Body of pancreas (tissue), 4 donors: ENCODE results near the gene GOLT1A. TPM values are rescaled to one million over a fixed set of nuclear protein-coding genes. Genes with fewer than 3 reads are reported as not detected.

Source experiments
- ATAC-seq: fragments of 150-250 bp; one replicate; pipeline ENCODE4 v1.9.1; 2016
- DNase-seq, 4 donors: peaks; one replicate each; pipeline ENCODE4 v3.0.0-alpha.2; 2019
- H3K27ac ChIP-seq, 4 donors: fragments of 200-600 bp; sonication (generic); 1 replicate in 3 of 4; 2 replicates in 1 of 4; pipeline versions ENCODE4 v1.5.1 to v1.6.1; 2016 to 2019; ENCODE audit warnings: mild to moderate bottlenecking in 1 of 4, mixed read lengths in 1 of 4, moderate library complexity in 1 of 4
- H3K27me3 ChIP-seq, 2 donors: fragments of 200-600 bp; sonication (generic); one replicate each; pipeline ENCODE4 v1.6.0; 2016; ENCODE audit warnings: mild to moderate bottlenecking in 1 of 2
- H3K36me3 ChIP-seq, 2 donors: fragments of 200-600 bp; sonication (generic); replicated peaks in 1 of 2; 2 replicates each; pipeline ENCODE4 v1.5.1; 2016; ENCODE audit warnings: low read depth in 2 of 2; ENCODE audit not compliant: insufficient read depth in 1 of 2
- H3K4me1 ChIP-seq: fragments of 200-600 bp; sonication (generic); one replicate; pipeline ENCODE4 v1.6.0; 2016
- H3K4me3 ChIP-seq, 2 donors: fragments of 200-600 bp; sonication (generic); 1 replicate in 1 of 2; 2 replicates in 1 of 2; pipeline ENCODE4 v1.5.1; 2016 to 2019
- H3K9me3 ChIP-seq, 3 donors: fragments of 200-600 bp; sonication (generic); 1 replicate in 2 of 3; 2 replicates in 1 of 3; pipeline ENCODE4 v1.5.1; 2016
- POLR2A ChIP-seq, 3 donors: fragments of 450-650 bp; IDR thresholded peaks; one replicate each; pipeline ENCODE4 v1.6.1; 2016; ENCODE audit warnings: antibody characterized with exemption in 3 of 3, mild to moderate bottlenecking in 2 of 3
- WGBS, 2 donors: methylation state at CpG; one replicate each; pipeline ENCODE4 v1.1.5; 2017; 5-methylcytosine and 5-hydroxymethylcytosine counted together
- intact Hi-C: fragments of 100-400 bp; cut with DNase I; formaldehyde crosslinking; loops from one replicate; pipeline ENCODE4 v1.15.1; 2023
- total RNA-seq, 2 donors: library from RNA; depleted of rRNA; stranded (reverse); fragments of >200 nt; gene quantifications; one replicate each; pipeline ENCODE4 v1.1.0, GENCODE V29; 2016
- TF ChIP-seq, protein P1 (sequence below), 7 experiments: fragments of 450-650 bp in 4 of 7; fragments of 200-600 bp in 3 of 7; sonication (generic) in 3 of 7; IDR thresholded peaks; one replicate each; pipeline ENCODE4 v1.5.1; 2016 to 2019; ENCODE audit warnings: antibody characterized with exemption in 7 of 7

GOLT1A gene
- total RNA-seq, 2 donors from 2014 or later, result 6.5 TPM; not detected in 1

DNA sequence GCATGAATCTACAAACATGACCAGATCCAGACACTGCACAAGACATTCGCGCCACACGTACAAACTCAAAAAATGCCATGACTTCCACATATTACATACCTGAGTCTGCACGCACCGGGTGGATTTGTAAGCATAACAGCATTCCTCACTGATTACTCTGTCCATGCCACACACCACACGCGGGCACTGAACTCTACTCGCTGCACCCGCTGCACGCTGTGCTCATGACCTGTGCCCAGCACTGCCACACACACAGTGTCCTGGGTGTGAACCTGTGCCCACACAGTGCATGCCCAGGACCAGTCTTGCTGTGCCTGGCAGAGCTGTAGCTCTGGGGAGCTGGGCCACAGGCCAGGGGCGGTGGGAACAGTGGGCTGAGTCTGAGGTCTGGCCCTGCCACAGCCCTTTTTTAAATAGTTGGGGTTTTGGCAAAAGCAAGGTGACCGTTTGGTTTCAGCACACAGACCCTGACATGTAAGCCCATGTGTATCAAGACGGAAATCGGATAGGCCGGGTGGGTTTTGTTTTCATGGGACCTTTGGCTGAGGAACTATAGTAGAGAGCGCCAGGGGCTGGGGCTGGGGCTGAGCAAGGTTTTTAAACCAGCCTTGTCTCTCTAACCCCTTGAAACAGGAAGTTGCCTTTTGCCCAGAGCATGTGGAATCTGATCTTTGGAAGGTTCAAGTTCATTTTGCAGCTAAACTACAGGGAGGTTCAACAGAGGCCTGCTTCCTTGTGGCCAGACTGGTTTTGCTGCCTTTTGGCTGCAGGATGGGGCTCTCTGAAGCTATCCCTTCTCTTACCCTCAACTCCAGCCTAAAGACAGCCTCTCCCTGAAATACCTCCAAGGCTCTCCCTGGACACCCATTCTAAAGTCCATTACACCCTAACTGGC lies 12.3 kb upstream of the GOLT1A start:
- H3K4me1 ChIP-seq, result peaks cover 12% of the 10 kb centered on the region
- TF ChIP-seq, protein P1, sequence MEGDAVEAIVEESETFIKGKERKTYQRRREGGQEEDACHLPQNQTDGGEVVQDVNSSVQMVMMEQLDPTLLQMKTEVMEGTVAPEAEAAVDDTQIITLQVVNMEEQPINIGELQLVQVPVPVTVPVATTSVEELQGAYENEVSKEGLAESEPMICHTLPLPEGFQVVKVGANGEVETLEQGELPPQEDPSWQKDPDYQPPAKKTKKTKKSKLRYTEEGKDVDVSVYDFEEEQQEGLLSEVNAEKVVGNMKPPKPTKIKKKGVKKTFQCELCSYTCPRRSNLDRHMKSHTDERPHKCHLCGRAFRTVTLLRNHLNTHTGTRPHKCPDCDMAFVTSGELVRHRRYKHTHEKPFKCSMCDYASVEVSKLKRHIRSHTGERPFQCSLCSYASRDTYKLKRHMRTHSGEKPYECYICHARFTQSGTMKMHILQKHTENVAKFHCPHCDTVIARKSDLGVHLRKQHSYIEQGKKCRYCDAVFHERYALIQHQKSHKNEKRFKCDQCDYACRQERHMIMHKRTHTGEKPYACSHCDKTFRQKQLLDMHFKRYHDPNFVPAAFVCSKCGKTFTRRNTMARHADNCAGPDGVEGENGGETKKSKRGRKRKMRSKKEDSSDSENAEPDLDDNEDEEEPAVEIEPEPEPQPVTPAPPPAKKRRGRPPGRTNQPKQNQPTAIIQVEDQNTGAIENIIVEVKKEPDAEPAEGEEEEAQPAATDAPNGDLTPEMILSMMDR (IDR thresholded peaks at IDR 0.05), result no peak
- no peak for TF ChIP-seq POLR2A (IDR thresholded peaks at IDR 0.05)
- no peaks in the 10 kb centered on the region for H3K27me3 ChIP-seq
- H3K36me3 ChIP-seq, result peaks cover 0 to 2% of the 10 kb centered on the region in 2 donors
- 74 to 90% methylated on average over 14 to 16 of the region's 16 CpGs for WGBS, 2 donors
- H3K27ac ChIP-seq, result peak overlapping the region in 2 of 4 donors; percentile 31 to 63
- intact Hi-C loops, result no loop called here
- ATAC-seq (peak; percentile 58), DNase-seq (peak in 1 of 4 donors; percentile 20)
- H3K9me3 ChIP-seq, result no peaks in the 10 kb centered on the region
- no peak overlapping the region for H3K4me3 ChIP-seq

DNA sequence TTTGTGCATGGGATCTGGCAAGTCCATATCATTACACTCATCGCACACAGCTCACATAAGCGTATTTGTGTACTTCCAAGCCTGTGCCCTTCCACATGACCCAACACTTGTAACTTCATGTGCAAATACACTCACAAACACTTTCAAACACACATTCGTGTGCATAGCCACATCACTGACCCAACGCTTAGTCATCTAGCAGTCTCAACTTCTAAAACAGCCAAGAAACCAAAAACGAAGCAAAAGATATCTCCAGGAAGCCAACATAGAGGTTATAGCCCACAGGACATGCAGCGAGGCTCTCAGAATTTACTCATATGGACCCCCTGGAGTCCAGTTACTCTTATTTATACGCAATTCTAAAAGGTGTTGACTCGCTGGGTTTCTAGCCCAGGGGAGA lies 10.9 kb upstream of the GOLT1A start:
- H3K36me3 ChIP-seq, result peaks cover 0 to 2% of the 10 kb centered on the region in 2 donors
- peaks cover 12% of the 10 kb centered on the region for H3K4me1 ChIP-seq
- H3K9me3 ChIP-seq, result no peaks in the 10 kb centered on the region
- no peak overlapping the region for H3K27ac ChIP-seq
- no peak for DNase-seq
- ATAC-seq, result no peak
- 81 to 82% methylated on average over 8 of the region's 8 CpGs for WGBS, 2 donors
- H3K4me3 ChIP-seq, result no peak overlapping the region
- H3K27me3 ChIP-seq, result no peaks in the 10 kb centered on the region
- intact Hi-C loops, result no loop called here
- no peak for TF ChIP-seq POLR2A (IDR thresholded peaks at IDR 0.05)
- TF ChIP-seq, protein P1 (IDR thresholded peaks at IDR 0.05), result no peak

DNA sequence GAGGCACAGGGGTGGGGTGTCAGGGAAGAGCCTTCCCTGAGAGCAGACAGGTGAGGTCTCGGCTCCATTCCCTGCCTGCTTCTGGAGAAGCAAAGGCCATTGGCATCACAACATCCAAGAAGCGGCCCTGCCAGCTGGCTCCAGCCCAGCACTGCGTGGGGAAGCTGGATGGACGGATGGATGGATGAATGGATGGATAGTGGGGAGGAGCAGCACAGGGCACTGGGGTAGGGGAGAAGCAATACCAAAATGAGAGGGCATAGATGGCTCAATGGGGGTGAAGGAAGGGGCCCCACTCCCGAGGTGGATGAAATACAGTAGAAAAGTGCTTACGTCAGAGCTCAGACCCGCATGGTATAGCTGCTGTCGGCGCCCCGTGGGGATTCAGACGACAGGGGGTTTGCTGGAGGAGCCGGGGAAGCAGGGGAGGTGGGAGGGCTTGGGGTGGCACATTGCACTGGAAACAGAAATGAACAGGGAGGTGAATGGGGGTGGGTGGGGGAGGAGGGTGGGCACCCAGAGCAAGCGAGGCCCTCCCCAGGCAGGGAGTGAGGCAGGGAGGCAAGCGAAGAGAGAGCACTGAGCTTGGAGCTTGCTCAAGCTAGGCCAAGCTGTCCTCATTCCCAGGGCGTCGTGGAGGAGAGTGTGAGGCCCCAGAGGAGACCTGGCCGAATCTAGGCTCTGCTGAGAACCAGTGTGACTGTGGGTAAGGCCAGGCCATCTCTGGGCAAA lies 9.5 kb upstream of the GOLT1A start:
- Histone ChIP-seq H3K36me3 (peaks cover 0 to 2% of the 10 kb centered on the region in 2 donors), H3K9me3 (no peaks in the 10 kb centered on the region), H3K27ac (no peak overlapping the region), H3K4me1 (peaks cover 12% of the 10 kb centered on the region), H3K27me3 (no peaks in the 10 kb centered on the region), H3K4me3 (no peak overlapping the region)
- 83 to 88% methylated on average over 17 of the region's 17 CpGs for WGBS, 2 donors
- TF ChIP-seq, protein P1 (IDR thresholded peaks at IDR 0.05), result no peak
- no peak for TF ChIP-seq POLR2A (IDR thresholded peaks at IDR 0.05)
- no peak for ATAC-seq
- no peak for DNase-seq
- intact Hi-C loops, result no loop called here

DNA sequence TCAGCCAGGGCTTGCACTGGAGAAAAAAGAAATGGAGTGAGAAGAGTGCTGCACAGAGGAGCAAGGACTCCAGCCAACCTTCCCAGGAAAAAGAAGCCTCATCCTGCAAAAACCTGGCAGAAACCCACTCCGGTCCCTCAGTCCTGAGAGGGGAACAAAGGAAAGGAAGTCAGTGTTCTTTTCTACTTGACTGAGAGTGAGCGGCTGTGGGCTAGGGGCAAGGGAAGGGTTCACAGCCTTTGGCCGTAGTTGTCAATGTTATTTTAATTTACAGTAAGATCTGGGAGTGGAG lies 8.9 kb upstream of the GOLT1A start:
- H3K36me3 ChIP-seq, result peaks cover 0 to 2% of the 10 kb centered on the region in 2 donors
- WGBS, 2 donors, result 93% methylated on average over 2 to 3 of the region's 3 CpGs
- H3K27ac ChIP-seq, result no peak overlapping the region
- ATAC-seq (no peak), DNase-seq (no peak)
- H3K4me3 ChIP-seq, result no peak overlapping the region
- H3K27me3 ChIP-seq, result no peaks in the 10 kb centered on the region
- TF ChIP-seq POLR2A (IDR thresholded peaks at IDR 0.05), result no peak
- TF ChIP-seq, protein P1 (IDR thresholded peaks at IDR 0.05), result no peak
- intact Hi-C loops, result no loop called here
- H3K4me1 ChIP-seq, result peaks cover 12% of the 10 kb centered on the region
- H3K9me3 ChIP-seq, result no peaks in the 10 kb centered on the region
